HG02840 (cell line): Measurements from ENCODE around the gene TMEM258.

ENCODE experiments used
- ATAC-seq: cut with Tn5 transposase; IDR thresholded peaks from one replicate; pipeline ENCODE4 v1.9.1; 2021; ENCODE audit warnings: mild to moderate bottlenecking, moderate library complexity, moderate number of reproducible peaks; ENCODE audit not compliant: unreplicated experiment, low FRiP score

Gene TMEM258

DNA sequence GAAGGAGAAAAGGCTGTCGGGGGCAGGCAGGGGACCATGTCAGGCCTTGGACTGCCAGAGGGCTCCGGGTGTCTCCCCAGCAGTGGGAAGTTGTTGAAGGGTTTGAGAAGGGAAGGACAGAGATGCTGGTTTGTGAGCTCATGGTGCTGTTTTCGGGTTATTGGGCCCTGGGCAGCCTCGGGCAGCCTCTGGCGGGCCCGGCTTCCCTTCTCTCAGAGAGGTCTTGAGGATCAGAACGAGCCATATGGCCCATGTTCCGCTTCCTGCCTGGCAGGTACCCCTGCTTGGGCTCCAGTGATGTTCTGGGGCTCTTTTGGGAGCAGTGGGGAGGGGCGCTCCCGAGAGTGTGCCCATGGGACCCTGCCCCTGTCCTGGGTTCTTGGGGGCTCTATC lies 30.2 kb downstream of the TMEM258 start:
- no peak for ATAC-seq

DNA sequence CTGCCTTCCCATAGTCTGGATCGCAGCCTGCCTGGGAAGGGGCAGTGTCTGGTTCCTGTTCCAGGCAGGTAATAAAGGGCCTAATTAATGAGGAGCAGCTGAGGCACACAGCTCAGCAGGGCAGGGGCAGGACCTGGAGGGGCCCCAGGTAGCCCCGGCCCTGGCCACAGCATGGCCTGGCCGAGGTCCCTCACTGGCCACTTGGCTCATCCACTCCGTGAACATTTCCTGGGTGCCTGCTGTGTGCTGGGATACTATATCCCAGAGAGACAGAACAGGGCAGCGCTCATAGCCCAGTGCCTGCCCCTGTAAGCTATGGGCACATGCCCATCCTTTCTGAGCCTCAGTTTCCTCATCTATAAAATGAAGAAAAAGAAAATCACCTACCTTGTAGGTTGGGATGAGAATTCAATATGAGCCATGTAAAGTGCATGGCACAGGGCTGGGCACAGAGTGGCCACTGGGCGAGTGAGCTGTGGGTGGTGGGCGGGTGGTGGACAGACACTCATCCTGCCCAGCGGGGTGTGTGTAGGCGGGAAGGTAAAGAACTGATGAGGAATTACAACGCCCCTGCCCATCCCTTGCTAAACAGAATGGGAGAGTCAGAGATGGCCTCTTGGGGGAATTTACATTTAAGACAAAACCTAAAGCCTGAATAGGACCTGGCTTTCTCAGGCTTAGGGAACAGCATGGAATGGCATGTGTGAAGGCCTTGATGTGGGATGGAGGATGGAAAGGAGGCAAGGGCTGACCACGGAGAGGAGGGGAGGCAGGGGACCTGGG lies 30.8 kb downstream of the TMEM258 start:
- ATAC-seq, result no peak

DNA sequence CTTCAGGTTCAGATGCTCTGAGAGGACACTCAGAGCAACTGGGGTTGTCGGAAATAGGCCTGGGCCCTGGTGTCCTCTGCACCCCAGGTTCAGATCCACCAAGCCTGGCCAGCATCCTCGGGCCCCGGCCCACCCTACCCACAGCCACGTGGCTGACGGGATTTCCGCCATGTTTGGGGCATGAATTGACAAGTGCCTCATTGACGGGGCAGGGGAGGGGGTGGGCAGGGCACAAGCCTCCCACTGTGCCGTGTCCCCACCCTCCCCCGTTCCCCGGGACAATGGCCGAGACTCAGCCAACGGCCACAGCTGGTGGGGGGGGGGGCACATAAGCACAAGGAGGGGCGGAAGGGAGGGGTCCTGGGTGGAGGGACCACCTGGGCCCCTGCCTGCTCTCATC lies 31.5 kb downstream of the TMEM258 start:
- ATAC-seq, result no peak

DNA sequence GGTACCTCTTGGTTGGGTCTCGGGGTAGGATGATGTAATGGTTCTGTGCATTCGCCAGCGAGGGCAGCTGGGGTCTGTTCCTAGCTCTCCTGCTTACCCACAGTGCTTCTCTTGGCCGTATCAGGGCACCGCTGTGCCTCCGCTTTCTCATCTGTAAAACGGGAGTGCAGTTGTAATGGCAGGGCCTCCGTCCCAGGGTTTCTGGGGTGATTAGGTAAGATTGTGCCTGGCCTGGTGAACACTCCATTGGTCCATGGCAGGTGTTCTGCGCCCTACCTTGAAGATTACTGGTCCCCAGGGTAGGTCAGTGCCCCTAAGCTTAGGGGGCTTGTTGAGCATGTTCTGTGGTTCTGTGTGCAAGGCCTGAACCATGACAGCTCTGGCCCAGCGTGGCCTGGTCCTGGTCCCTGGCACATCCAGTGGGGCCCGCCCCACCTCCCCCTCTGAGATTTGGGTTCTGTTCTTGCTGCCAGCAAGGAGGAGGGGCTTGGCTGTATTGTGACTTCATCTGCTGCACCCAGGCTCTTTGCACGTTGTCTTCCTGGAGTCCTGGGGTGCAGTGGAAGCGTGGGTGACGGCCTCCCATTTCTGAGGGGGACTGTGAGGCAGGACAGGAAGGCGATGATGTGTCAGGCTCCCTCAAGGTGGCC lies 35.1 kb downstream of the TMEM258 start:
- ATAC-seq, result no peak

DNA sequence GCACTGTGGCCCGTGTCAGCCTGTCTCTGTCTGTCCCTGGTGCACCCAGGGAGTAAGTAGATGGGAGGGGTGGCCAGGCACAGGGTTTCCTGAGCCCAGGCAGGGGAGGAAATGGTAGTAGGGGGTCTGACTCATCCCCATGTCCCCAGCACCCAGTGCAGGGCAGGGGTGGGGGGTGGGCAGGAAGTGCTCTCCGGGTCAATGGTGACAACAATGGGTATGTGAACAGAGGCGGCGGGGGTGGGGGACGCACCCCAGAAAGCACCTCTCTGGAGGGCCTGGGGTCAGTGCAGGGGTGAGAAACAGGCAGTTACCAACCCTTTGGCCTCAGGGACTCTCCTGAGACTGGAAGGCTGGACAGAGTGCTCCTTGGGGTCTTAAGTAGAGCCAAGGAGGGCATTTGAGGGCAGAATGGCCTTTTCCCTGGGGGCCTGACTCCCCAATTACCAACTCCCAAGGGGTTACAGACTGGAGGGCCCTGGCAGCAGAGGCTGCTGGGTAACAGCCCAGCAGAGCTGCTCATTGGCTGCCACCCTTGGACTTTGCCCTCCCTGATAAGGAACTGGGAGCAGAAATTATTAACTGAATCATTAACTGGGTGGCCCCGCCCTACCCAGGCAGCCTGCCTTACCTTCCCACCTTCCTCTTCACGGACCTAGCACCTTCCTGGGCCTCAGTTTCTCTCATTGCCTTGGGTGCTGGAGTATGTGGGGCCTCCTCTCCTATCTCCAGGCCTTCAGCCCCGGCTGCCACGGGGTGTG lies 35.8 kb downstream of the TMEM258 start:
- no peak for ATAC-seq

DNA sequence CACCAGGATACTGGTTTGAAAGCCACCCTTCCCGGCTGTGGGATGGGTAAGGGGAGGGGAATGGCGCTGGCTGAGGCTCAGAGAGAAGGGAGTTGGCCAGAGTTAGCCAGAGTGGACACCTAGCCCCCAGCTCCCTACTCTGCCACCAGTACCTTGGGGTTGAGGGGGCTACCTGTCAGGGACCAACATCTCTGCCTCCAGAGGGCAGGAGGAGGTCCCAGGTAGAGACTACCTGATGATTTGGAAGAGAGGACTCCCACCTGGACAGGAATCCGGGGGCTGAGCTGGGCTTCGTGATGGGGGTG lies 36.3 kb downstream of the TMEM258 start:
- no peak for ATAC-seq

DNA sequence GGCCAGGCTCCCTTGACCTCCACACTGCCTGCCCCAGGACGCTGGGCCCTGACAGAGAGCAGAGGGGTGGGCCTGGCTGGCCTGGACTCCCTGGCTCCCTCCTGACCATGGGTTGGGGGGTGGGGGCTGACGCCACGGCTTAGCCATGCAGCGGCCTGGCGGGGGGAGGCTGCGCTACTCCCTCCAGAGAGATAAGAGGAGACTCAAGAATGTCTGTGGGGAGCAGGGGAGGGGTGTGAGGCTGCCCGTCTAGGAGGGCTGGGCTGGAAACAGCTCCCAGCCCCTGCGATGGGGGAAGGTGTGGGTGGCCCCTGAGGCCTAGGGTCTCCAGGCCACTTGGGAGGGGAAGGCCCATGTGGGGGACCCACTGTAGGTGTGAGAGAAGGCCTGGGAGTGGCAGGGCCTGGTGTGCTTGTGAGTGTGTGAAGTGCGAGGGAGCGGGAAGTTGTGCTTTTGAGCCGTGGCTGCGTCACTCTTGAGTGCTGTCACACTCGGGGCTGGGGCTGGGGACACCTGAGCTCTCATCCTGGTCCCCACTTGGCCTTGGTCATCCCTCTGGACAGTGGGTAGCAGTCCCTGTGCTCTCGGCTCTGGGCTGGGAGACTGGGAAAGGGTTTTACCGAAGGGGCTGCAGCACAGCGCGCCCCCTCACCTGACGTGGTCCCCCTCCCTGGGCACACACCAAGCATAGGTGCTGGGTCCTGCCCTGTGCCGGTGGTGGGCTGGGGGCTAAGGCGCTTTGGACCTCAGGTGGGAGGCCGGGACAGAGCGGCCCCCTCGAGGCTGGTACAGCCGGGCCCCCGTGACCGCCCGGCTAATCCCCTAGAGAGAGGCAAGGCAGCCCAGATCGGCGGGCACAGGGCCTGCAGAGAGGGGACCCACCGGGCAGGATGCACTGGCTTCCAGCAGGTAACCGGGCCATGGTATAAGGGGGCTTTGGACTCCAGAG lies 37.6 kb downstream of the TMEM258 start:
- ATAC-seq, result no peak

DNA sequence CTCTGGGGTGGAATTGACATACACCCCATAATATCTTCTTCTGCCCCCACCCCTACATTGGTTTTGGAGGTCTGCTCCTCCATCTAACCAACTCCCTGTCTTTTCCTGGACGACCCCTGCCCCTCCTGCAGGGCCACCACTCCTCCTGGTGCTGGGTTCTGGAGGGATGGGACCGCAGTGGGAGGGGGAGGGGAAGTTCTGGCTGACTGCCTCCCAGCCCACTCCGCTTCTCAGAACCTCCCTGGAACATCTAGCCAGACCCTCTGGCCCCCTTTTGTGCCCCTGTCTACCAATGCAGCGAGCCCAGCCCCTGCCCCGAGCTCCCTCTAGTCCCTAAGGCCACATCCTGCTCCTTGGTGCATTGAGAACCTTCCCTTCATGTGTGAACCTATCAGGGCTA lies 38.7 kb downstream of the TMEM258 start:
- ATAC-seq, result no peak

DNA sequence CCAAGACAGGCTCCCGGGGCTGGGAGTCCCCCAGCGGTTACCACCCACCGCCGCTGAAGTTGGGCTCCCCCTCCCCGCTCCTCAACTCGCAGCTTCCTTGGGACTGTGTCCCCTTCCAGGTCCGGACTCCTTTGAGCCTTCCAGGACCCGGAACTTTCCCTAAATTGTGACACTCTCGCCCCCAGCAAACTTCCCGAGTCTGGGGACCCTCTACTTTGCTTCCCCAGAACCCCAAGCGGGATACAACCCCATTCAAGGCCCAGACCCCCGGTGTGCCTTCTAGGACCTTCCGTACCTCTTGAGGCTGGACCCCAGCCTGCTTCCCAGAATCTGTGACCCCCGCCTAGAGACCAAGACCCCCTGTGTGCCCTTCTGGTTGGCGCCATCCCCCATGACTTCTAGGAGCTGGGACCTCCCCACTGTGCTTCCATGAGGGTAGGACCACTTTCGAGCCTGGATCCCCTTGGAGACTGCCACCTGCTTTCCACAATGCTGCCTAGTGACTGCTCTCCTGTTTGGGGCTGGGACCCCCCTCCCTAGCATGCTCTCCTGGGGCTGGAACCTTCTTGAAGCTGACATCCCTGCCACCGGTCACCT lies 39.4 kb downstream of the TMEM258 start:
- no peak for ATAC-seq

DNA sequence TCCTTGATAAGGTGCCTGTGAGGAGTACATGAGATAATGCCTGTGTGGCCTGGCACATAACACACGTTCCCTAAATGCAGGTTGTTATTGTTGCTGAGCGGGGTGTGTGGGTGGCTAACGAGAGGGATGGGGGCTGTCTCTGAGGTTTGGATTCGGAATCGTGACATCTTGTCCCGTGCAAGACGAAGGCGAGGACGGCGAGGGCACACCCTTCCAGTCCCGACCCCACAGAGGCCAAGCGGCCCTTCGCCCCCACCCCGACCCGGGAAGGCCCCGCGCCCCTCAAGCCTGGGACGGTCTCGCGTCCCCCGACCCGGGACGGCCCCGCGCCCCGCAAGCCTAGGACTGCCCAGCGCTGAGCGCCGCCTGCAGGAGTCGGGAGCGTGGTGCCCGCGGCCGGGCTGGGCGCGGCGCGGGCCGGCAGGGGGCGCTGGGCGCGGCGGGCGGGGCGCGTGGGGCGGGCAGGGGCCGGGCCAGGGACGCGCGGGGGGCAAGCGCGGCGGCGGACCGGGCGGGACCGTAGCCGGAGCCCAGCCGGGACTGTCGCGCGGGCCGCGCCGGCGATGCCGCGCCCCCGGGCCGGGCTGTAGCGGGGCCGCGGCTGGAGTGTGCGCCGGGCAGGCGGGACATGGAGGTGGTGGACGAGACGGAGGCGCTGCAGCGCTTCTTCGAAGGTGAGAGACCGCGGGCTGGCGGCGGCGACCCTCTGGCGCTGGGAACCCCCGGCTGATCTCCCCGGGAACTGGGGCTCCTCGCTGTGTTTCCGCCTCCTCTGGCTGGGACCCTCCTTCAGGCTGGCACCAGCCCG lies 40.1 kb downstream of the TMEM258 start, which contains the start of gene MYRF:
MYRF (plus strand) TSS at position 520 of the 808 bp plus-strand sequence; CDS start at position 629, 109 bp downstream.
- ATAC-seq, result no peak

DNA sequence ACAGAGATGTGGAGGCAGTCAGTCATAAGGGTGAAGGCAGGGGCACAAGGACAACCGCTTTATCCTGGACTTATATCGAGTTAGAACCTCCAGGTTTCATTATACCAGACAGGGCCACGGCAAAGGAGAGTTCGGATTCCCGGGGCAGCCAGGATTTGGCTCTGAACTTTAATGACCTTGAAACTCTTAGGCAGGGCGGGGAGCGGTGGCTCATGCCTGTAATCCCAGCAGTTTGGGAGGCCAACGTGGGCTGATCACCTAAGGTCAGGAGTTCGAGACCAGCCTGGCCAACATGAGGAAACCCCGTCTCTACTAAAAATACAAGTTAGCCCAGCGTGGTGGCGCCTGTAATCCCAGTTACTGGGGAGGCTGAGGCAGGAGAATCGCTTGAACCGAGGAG lies 41.0 kb downstream of the TMEM258 start:
- ATAC-seq, result no peak

DNA sequence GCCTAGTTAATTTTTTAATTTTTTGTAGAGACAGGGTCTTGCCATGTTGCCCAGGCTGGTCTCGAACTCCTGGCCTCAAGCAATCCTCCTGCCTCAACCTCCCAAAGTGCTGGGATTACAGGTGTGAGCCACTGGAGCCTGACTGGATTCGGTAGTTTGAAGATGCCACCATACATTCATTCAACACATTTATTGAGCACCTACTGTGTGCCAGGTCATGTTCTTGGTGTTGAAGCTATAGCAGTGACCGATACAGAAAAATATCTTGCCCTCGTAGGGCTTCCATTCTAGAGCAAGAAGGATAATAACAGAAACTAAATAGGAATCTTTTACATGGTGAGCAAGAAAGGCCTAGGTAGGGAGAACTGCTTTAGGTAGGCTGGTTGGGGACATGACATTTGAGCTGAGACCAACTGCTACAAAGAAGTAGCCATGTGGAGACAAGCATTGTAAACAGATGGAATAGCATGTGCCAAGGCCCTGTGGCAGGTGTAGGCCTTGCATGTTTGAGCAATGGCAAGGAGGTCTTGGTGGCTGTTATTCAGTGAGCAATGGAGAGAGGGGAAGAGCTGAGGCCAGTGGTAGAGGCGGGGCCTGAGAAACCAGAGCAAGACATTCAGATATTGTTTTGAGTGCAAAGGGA lies 41.6 kb downstream of the TMEM258 start:
- ATAC-seq, result no peak

DNA sequence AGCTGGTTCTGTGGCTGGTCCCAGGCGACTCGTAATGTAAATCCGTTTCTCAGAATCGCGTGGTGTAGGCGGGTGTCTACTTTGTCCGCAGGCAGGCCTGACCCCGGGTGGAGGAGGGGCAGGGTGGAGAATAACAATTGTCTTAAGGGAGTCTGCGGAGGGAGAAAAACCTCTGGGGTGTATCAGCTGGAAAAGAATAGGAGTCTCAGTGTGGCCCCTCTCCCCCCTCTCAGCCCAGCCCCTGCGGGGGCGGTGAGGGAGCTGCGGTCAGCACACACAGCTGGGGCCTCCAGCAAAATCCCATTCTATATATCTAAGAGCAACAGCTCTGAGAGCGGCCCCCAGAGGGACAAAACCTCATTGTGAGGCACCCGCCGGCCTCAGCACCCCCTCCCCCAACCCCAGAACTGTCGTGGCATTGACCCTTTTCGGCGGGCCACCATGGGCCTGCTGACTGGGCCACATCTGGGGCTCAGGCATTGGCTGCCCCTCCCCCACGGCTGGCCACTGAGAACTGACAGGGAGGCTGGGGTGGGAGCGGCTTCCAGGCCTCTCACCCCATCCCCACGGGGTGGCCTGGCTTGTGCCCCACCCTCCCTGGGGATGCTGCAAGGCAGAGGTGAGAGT lies 42.7 kb downstream of the TMEM258 start:
- no peak for ATAC-seq

DNA sequence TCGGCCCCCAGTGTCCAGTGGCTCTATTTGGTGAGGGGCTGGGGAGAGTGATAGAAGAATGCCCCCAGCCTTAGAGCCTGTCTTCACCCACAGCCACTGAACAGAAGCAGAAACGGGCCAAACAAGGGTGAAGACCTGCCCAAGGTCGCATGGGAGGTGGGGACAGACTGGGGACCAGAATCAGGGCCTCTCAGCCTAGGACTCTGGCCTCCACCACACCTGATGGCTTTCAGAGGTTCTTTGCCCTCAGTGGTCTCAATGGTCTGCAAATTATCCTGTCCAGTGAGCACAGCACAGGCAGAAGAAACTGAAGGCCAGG lies 44.5 kb downstream of the TMEM258 start:
- no peak for ATAC-seq

DNA sequence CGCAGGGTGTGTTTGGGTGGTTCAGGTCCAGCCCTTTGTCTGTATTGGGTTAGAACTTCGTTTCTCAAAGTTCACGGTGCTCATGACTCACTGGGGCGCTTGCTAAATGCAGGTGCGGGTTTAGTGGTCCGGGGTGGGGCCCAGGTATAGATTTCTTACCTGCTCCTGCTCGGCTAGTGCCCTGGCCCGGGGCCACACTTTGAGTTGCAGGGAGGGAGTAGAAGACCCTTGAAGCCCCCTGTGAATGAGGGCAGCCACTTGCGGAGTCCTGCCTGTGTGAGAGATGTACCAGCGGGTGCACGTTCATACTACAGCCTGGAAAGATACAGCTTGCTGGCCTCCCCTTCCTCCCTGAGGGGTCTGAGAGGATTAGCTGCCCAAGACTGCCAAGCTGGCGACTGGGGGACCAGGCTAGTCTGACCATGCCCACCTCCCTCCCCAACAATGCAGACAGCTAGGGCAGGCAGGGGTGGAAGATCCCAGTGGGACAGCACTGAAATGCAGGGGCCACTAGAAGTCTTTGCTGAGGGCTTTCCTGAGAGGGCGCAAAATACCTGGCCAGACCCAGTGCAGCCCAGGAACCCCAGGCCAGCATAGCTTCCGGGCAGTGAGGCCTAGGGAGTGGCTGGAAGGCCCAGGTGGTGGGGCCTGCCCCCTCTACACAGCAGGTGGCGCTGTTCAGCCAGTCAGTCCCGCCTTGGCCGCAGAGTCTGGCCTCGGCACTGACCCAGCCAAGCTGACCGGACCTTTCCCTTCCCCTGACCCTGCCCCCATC lies 45.0 kb downstream of the TMEM258 start:
- no peak for ATAC-seq

DNA sequence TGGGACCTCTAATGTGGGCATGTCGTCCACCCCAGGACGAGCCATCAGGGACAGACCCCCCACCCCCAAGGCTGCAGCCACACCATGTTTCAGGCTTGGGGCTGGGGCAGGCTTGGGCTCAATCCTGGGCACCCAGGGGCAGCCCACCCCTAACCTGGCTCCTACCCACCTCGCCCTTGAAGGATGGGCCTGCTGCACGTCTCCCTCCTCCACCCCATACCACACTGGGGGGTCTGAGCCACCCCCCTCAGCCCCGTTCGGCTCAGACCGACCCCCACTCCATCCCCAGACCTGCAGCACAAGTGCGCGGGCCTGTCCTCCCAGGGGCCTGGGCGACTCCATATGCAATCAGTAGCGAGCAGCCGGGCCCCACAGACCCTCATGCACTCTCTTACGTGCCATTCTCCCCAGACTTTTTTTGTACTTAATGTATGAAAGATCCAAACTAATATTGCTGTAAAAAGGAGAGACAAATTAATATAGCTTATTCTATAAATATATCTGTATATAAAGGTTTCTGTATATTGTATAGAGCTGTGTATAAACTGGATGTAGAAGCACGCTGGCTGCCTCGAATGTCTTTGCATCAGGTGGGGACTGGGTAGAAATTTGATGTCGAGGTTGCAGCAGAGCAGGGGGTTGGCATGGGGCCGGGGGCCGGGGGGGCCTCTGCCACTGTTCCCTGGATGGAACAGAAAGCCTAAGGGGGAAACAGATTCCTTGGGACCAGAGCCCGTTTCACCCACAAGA lies 45.8 kb downstream of the TMEM258 start:
- no peak for ATAC-seq
